HG03066 (cell line): ENCODE data around the gene SV2C.
"Not testable (repeated sequence)": the region's sequence is repeated elsewhere in the genome, so short reads cannot be mapped to it uniquely, and the experiment has no call there.

Experiments
- ATAC-seq: cut with Tn5 transposase; IDR thresholded peaks from one replicate; pipeline ENCODE4 v1.9.1; 2021; ENCODE audit warnings: low read depth; ENCODE audit not compliant: unreplicated experiment

SV2C gene, protein sequence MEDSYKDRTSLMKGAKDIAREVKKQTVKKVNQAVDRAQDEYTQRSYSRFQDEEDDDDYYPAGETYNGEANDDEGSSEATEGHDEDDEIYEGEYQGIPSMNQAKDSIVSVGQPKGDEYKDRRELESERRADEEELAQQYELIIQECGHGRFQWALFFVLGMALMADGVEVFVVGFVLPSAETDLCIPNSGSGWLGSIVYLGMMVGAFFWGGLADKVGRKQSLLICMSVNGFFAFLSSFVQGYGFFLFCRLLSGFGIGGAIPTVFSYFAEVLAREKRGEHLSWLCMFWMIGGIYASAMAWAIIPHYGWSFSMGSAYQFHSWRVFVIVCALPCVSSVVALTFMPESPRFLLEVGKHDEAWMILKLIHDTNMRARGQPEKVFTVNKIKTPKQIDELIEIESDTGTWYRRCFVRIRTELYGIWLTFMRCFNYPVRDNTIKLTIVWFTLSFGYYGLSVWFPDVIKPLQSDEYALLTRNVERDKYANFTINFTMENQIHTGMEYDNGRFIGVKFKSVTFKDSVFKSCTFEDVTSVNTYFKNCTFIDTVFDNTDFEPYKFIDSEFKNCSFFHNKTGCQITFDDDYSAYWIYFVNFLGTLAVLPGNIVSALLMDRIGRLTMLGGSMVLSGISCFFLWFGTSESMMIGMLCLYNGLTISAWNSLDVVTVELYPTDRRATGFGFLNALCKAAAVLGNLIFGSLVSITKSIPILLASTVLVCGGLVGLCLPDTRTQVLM

DNA sequence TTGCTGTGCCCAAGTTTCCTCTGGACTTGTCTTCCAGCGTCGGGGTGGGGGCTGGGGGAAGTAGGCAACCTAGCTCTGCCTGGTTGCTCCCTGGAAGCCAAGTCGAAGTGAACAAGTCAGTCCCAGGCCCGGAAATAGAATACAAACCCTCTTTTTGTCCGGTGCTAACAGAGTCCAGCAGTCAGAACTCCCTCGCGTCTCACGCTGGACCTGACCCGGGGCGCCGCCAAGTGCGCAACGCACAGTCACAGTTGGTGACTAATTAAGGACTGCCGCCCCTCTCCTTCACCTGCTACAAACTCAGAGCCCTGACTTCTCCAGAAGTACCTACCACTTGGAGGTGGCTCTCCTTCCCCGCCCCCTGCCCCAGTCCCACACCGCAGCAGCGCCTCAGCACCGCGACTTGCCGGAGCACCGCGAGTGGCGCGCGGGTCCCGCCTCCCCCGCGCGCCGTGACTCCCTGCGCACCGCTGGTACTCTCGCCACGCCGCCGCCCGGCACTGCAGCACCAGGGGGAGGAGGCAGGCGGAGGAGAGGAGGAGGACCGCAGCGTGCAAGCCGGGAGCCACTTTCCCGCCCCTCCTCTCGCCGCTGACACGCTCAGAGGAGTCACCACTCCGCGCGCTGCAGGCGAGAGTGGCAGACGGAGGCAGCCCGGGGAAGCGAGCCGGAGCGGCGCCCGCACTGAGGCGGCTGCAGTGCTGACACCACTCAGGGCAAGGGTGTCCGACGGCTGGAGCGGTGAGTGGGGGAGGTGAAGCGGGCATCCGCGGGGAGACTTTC, at the start of gene SV2C:
SV2C (plus strand) TSS at position 612 of the 783 bp plus-strand sequence. CDS start 48,368 bp downstream, outside the sequence.
- no peak for ATAC-seq

DNA sequence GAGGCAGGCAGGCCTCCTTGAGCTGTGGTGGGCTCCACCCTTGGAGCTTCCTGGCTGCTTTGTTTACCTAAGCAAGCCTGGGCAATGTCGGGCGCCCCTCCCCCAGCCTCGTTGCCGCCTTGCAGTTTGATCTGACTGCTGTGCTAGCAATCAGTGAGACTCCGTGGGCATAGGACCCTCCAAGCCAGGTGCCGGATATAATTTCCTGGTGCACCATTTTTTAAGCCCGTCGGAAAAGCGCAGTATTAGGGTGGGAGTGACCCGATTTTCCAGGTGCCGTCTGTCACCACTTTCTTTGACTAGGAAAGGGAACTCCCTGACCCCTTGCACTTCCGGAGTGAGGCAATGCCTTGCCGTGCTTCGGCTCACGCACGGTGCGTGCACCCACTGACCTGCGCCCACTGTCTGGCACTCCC, 45.4 kb upstream of the SV2C start:
- ATAC-seq = not testable (repeated sequence)

DNA sequence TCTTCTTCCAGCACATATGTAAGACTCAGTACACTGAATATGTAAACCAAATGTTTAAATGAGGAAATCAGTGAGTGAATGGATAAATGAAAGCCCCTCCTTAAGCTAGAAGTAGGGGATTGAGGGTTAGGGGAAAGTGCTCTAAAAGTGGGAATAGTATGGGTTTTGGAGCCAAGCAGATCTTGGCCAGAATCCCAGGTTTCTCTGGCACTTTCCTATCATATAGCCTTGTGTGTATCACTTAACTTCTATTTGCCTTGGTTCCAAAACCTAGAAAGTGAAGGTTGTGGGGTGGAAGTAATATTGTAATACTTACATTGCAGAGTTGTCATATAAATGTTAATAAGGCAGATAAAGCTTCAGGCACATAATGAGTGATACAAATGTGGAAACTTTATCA, 45.0 kb upstream of the SV2C start:
- no peak for ATAC-seq

DNA sequence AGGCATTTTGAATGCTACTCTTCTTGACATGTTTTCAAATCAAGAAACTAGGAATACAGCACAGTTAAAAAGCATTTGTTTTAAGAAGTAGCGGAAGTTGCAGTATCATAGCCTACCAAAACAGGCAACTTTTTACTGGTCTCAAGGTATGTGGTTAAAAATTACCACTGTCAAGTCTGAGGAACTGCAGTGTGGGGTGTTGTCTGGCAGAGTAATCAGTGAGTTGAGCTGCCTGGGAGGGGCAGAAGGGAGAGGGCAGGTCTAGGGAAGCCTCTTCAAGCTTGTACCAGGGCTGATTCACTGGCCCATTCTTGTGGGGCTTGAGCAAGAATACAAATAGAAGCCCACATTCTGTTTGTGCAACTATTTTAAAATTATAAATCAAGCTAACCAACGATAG, 42.4 kb upstream of the SV2C start:
- ATAC-seq = no peak

DNA sequence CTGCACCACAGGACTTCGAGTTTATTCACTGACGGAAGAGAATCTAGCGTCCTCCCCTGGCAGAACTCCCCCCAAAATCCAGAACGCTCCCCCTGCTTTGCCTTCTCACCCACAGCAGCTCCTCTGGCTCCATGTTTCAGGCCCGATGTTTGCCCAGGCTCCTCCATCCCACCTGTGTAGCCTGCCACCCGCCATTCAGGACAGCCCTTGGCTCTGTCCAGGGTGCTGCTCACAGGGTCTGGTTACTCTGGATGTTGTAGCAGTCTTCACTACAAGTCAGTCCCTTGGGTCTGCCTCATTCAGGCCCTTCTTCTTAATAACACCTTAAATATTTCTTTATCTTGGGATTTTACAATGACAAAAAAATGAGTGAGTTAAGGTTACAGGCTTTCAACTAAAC, 41.3 kb upstream of the SV2C start:
- ATAC-seq = no peak

DNA sequence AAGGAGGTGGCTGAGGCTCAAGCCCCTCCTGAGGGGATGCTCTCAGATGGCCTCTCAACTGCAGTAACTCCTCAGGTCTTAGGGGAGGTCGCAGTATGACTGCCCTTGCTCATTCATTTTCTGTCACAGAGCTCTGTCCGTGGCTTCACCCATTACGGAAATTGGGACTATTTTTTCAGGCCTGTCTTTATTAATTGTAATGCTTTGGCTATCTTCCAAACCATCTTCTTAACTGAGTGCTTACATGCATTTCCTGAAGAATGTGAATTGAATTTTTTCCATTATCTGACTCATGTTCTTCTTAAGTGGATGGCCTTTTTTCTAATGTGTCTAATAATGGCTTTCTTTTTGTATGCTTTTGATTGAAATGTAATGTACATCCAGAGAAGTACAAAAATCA, 36.4 kb upstream of the SV2C start:
- no peak for ATAC-seq

DNA sequence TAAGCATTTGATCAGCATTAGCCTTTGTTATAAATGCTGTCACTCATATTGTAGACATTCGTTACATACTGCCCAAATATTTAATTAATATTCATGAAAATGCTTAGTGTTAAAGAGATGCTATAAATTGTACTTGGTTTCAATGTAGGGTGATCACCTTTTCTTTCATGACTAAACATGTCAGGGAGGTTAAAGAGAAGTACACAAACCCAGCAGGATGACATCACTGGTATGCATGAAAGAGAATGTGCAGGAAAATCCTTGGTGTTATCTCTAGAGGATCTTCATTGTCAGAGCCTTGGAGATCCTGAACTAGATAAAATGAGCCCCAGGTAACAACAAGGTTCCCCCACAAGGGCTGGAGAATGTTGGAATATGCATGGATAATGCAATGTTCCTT, 33.0 kb upstream of the SV2C start:
- ATAC-seq = no peak

DNA sequence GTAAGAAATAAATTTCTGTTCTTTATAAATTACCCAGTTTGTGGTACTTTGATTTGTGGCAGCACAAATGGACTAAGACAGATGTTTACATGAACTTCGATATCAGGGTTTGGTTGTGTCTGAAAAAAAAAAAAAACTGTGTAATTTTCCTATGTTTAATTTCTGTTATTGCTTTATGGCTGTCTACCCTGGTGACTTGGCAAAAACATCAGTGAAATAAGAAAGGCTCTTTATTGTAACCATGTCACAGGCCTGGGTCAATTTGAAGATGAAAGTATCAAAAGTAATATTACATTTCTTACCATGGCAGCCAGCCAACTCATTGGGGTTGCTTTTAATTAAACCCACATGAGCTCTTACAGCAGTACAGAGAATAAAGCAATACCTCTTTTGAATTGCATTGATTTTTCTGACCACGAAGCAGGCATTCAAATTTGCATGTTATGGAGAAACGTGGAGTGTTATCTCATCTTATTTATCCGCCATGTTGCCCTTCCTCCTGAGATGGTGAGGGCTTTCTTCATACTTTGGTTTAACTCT, 20.6 kb upstream of the SV2C start:
- ATAC-seq = no peak

DNA sequence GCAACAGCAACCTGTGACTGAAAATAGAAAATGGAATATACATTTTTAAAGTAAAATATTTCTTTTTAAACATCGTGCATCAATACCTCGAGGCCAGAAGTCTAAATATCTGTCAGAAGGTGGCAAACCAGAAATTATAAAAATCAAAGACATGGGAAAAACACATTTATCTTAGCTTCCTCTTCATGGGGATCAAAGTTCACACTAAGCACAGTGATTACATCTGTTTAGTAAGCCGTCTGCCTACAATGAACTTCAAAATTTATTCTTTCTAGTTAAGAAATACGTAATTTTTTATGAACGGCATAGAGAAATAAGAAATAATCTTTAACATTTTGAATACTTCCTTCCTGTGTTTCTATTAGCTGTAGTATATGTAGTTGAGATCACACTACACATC, 17.9 kb upstream of the SV2C start:
- no peak for ATAC-seq

DNA sequence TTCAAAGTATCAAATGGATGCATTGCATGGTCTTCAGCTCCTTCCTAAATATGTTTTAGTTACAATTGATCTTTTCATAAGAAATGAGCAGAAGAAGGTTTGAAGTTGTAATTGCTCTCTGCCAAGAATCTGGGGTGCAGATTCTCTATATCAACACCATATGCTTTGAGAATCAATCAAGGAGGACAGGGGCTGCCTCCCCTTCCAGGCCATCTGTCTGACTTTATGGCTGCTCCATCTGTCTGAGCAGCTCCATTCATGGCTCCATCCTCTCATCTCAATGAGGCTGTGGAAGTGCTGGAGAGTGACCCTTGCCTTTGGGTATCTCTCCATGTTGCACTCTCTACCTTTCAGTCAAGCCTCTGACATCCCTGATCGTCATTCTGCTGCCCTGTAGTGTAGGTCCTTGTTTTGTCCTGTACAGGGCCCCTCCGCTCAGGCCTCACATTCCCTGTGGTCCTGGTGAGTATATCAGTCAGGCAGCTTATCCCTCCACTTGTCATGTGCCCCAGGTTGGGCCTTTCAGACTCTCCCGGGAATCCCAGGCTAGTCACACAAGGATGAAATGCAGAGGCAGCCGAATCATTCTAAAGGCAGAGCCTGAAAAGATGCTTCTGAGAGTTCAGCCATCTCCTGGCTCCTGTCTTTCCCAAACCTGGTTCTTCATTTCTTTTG, 14.0 kb upstream of the SV2C start:
- no peak for ATAC-seq

DNA sequence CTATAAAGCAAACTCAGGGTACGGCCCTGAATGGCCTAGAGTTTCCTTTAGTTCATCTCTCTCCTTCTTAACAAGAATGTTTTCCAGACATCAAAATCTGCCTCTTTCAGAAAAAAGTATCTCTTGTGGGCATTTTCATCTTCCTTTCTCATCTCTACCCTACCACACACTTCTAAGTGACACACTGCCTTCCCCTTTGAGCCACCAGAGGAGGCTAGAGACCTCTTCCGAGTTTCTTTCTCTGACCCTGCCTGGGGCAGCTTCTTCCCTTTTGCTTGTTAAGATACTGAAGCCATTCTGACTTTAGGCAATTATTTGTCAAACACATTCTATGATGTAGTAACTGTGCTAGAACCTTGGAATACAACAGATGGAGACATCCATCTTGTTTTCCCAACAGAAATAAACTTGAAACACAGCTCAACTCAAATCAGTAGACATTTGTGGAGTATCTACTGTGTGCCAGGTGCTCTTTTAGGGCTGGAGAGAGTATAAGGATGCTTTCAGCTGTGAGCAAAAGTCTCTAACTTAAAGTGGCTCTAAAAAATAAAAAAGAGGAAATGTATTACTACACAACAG, 8.6 kb upstream of the SV2C start:
- ATAC-seq = no peak

DNA sequence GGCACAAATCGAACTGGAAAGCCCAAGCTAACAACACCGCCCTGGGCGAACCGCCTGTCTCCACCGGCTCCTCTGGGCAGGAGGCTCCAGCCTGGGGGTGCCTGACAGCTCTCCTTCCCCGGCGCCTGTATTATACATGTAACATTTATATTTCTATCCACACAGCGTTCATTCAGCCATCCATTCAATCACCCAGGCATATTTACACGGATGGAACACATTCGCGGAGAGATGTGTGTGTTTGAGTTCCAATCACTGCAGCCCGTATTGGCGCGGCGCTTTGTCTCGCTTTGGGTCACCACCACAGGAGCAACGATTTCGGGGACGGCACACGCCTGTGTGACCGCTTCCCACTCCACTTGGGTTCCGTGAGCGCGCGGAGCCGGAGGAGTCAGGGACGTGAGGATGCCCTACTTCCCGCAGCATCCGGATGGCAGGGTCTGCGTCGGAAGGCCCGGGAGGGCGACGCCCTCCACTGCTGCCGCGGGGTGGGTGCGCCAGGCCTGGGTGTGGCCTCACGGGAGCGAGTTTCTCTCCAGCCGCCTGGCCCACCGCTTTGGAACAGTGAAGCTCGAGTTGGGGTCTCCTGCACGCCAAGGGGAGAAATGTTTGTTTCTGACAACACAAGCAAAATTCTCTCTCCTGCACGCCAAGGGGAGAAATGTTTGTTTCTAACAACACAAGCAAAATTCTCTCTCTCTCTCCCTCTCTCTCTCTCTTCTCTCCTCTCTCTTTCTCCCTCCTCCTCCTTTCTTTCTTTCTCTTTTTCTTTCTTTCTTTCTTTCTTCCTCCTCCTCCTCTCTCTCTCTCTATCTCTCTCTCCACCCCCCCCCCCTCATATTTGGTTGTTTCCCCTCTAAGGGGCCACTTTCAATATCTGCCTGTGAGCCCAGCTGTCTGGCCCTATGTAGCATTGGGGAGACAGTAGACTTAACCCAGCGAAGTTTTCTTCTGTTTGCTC, 1.1 kb upstream of the SV2C start:
- no peak for ATAC-seq

DNA sequence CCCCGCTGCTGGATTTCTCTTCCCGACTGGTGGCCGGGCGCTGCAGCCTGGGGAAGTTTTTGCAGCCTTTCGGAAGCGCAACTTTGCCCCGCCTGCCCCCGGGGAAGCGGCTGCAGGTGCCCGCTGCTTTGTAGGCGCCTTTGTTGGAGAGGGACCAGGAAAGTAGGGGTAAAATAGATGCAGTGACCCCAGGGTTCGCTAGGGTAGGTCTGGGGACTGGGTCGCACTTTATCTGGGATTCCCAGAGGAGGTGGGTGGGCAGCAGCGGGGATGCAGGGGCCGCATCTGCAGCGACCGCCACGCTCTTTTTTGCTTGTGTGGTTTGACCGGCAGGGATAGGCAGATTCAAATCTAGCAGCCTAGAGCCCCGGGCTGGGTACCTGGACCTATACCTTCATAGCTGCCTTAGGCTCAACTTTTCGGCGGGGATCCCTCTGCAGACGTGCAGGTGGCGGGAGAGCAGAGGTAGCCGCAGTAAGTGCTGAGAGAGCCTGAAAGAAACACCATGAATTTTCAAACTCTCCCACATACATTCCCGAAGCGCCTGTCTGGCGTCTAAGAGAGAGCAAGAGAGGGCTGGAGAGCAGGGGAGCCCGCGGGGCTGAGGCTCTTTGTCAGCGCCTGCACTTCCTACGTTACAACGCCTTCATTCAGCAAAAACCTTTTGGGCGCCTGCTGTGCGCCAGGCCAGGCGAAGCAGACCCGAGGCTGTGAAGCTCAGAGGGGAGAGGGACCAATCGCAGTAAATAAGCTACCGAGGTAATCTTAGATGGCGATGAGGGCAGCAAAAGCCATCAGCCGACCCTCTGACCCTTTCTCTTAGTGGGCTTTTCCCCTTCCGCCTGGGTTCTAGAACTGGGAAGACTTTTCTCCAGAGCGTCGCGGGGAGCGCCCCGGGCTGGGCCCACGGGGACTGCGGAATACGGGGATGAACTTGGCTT, 642 bp downstream of the SV2C start:
- ATAC-seq = no peak

DNA sequence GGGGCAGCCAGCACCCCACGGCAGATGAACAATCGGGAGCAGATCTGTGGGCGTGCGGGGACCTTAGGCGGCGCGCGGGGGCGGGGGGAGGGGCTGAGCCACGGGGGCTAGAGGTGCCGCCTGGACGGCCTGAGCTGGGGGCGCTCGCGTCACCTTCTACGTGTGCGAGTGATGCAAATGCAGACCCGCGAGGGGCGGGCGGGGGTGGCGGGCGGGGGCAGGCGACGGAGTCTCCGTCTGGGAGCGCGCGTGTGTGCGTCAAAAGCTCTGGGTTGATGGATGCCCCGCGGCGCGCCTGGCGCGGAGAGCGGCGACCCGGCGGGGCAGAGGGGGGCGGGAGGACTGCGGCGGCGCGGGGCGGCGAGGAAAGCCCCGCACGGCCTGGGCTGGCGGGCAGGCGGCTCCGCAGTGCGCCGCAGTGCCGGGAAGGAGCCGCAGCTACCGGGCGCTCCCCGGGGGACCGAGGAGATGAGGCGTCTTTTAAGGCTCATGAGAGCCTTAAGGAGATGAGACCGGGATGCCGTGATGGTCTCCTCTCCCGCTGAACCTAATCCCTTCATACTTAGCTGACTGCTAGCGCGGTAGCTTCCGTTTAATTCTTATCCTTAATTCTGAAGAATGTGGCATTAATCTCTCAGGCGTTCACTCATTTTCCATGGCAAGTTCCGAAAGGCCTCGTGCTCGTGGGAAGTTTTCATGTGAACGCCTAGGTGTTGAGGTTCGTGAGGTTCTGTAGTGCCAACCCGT, 1.5 kb downstream of the SV2C start:
- no peak for ATAC-seq

DNA sequence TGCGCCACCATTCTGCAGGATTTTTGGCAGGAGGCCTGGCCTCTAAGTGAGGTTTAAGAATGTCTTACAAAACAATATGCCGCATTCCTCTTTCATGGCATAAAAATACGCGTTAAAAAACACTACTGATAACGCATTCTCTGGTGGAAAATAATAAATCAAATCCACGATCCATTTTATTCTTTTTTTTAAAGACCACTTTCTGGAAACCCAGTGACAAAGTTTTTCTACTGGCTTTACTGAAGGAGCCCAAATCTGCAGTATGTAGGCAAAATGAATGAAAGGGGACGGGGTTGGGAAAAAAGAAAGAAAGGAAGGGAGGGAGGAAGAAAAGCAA, 2.0 kb downstream of the SV2C start:
- ATAC-seq = no peak

DNA sequence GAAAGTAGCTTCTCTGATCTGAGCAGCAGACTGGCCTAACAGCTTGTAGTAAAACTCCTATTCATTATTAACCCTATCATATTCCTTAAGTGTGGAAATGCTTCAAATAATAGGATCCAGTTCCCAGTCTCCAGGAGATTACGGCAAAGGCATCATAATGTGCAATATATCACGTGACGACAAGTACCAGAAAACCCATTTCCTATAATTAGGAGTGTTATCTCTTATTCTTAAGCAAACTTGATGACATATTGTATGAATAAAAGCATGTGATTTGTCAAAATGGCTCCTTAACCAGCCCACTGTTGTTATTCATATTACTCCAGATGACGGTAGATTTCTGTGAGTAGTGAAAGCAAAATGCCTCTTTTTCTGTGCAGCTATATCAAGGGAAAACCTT, 2.9 kb downstream of the SV2C start:
- ATAC-seq = no peak

DNA sequence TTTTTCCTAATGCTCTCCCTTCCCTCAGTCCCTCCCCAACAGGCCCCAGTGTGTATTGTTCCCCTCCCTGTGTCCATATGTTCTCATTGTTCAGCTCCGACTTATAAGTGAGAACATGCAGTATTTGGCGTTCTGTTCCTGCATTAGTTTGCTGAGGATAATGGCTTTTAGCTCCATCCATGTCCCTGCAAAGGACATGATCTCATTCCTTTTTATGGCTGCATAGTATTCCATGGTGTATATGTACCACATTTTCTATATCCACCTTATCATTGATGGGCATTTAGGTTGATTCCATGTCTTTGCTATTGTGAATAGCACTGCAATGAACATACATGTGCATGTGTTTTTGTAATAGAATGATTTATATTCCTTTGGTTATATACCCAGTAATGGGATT, 6.0 kb downstream of the SV2C start:
- not testable (repeated sequence) for ATAC-seq
